Measurements from ENCODE around the gene CACNA1C.

Gene CACNA1C

DNA sequence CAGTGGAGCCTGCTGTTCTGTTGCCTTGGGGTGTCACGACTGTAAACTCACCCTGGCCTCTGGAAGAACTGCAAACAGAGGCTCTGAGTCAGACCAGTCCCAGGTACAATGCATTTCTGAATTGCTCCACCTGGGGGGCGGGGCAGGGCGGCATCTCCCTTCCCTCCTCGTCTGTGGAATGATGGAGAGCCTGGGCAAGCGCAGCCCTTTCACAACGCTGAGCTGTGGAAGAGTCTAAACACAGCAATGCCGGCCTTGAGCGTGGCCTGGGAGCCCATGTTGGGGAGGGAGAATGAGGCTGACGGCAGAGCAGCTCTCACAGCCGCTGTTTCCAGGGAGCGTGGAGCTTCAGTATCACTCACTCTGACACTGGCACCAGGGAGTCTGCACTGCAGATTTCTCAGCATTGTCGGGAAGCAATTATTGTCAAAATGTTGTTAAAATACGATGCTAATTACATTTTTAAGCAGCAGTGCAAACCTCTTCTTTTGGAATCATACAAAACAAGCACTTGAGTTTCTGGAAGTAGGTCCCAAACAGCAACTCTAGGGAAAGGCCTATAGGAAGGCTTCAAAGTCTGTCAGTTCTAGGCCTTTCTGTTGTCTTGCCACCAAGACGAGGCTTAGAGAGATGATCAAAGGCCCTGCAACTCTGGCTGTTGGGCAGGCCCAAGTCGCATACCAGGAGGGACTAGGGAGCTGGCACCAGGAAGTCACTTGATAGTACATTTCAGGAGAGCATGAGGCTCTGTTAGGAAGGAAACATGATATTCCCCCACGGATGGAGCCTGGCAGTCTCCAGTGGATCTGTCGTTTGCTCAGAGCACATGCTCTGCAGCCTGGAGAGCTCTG lies 498.0 kb downstream of the CACNA1C start:
- in situ Hi-C loops (cut with HindIII; ENCODE audit: low sequenced_read_pairs): no loop called here
- TF ChIP-seq, protein P1, sequence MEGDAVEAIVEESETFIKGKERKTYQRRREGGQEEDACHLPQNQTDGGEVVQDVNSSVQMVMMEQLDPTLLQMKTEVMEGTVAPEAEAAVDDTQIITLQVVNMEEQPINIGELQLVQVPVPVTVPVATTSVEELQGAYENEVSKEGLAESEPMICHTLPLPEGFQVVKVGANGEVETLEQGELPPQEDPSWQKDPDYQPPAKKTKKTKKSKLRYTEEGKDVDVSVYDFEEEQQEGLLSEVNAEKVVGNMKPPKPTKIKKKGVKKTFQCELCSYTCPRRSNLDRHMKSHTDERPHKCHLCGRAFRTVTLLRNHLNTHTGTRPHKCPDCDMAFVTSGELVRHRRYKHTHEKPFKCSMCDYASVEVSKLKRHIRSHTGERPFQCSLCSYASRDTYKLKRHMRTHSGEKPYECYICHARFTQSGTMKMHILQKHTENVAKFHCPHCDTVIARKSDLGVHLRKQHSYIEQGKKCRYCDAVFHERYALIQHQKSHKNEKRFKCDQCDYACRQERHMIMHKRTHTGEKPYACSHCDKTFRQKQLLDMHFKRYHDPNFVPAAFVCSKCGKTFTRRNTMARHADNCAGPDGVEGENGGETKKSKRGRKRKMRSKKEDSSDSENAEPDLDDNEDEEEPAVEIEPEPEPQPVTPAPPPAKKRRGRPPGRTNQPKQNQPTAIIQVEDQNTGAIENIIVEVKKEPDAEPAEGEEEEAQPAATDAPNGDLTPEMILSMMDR (IDR thresholded peaks at IDR 0.05; ENCODE audit: low read depth, low read length, missing control alignments): no peak
- no peak overlapping the region for H3K4me3 ChIP-seq (ENCODE audit: low read depth, low read length)
- DNase-seq (ENCODE audit: low read depth): no peak

GRCh38 chr12:2551412-2551900 lies 498.7 kb downstream of the CACNA1C start:
- no peak for DNase-seq (ENCODE audit: low read depth)
- in situ Hi-C loops (cut with HindIII; ENCODE audit: low sequenced_read_pairs): no loop called here
- no peak overlapping the region for H3K4me3 ChIP-seq (ENCODE audit: low read depth, low read length)
- TF ChIP-seq, protein P1 (IDR thresholded peaks at IDR 0.05; ENCODE audit: low read depth, low read length, missing control alignments): no peak

GRCh38 chr12:2552000-2552756 lies 499.4 kb downstream of the CACNA1C start:
- in situ Hi-C loops (cut with HindIII; ENCODE audit: low sequenced_read_pairs): no loop called here
- no peak overlapping the region for H3K4me3 ChIP-seq (ENCODE audit: low read depth, low read length)
- no peak for DNase-seq (ENCODE audit: low read depth)
- TF ChIP-seq, protein P1 (IDR thresholded peaks at IDR 0.05; ENCODE audit: low read depth, low read length, missing control alignments): no peak

- H3K4me3 ChIP-seq (ENCODE audit: low read depth, low read length): no peak overlapping the region
- in situ Hi-C loops (cut with HindIII; ENCODE audit: low sequenced_read_pairs): no loop called here
- TF ChIP-seq, protein P1 (IDR thresholded peaks at IDR 0.05; ENCODE audit: low read depth, low read length, missing control alignments): no peak
- DNase-seq (ENCODE audit: low read depth): no peak
Measured at GRCh38 chr12:2553388-2554126, 500.8 kb downstream of the CACNA1C start.

- TF ChIP-seq, protein P1 (IDR thresholded peaks at IDR 0.05; ENCODE audit: low read depth, low read length, missing control alignments): no peak
- in situ Hi-C loops (cut with HindIII; ENCODE audit: low sequenced_read_pairs): no loop called here
- DNase-seq (ENCODE audit: low read depth): no peak
- no peak overlapping the region for H3K4me3 ChIP-seq (ENCODE audit: low read depth, low read length)
Measured at GRCh38 chr12:2555487-2556082, 502.8 kb downstream of the CACNA1C start.

- in situ Hi-C loops (cut with HindIII; ENCODE audit: low sequenced_read_pairs): no loop called here
- TF ChIP-seq, protein P1 (IDR thresholded peaks at IDR 0.05; ENCODE audit: low read depth, low read length, missing control alignments): no peak
- no peak for DNase-seq (ENCODE audit: low read depth)
- H3K4me3 ChIP-seq (ENCODE audit: low read depth, low read length): no peak overlapping the region
Measured at GRCh38 chr12:2557597-2557996, 504.8 kb downstream of the CACNA1C start.
